OCI-LY1 (cell line): ENCODE measurements around the gene SH3GL2.

Source experiments
- H2AFZ ChIP-seq: fragments of 200-600 bp; sonication (generic), shearing (Covaris generic); 2 replicates; pipeline ENCODE4 v1.6.0; 2014; ENCODE audit warnings: antibody characterized with exemption, mild to moderate bottlenecking, low read length
- H3F3A ChIP-seq: fragments of 200-600 bp; sonication (generic), shearing (Covaris generic); 2 replicates; pipeline ENCODE4 v1.6.0; 2014; ENCODE audit warnings: mild to moderate bottlenecking, antibody characterized with exemption, low read length, moderate library complexity; ENCODE audit not compliant: insufficient read depth
- H3K27ac ChIP-seq: fragments of 200-600 bp; sonication (generic); 2 replicates; pipeline ENCODE4 v1.5.1; 2014; ENCODE audit warnings: low read length, mixed run types, mild to moderate bottlenecking, low read depth; ENCODE audit not compliant: poor library complexity, severe bottlenecking
- H3K27me3 ChIP-seq: fragments of 200-600 bp; sonication (generic); 2 replicates; pipeline ENCODE4 v1.6.0; 2014; ENCODE audit warnings: antibody characterized with exemption, mild to moderate bottlenecking, low read length, moderate library complexity; ENCODE audit not compliant: insufficient read depth
- H3K36me3 ChIP-seq: fragments of 200-600 bp; sonication (generic); 2 replicates; pipeline ENCODE4 v1.6.1; 2014; ENCODE audit warnings: mild to moderate bottlenecking, antibody characterized with exemption, low read length, moderate library complexity, mixed read lengths; ENCODE audit not compliant: insufficient read depth
- H3K4me1 ChIP-seq: fragments of 200-600 bp; sonication (generic); 2 replicates; pipeline ENCODE4 v1.5.1; 2014; ENCODE audit warnings: mild to moderate bottlenecking, low read length, moderate library complexity; ENCODE audit not compliant: insufficient read depth, severe bottlenecking
- H3K4me2 ChIP-seq: fragments of 200-600 bp; sonication (generic), shearing (Covaris generic); 2 replicates; pipeline ENCODE4 v1.6.1; 2014; ENCODE audit warnings: low read length
- H3K4me3 ChIP-seq: fragments of 200-600 bp; sonication (generic); 2 replicates; pipeline ENCODE4 v1.5.1; 2014; ENCODE audit warnings: low read length, low read depth, mild to moderate bottlenecking, mixed read lengths; ENCODE audit not compliant: poor library complexity, severe bottlenecking
- H3K79me2 ChIP-seq: fragments of 200-600 bp; shearing (Covaris generic); 2 replicates; pipeline ENCODE4 v1.6.1; 2016; ENCODE audit warnings: mixed run types, low read length, mixed read lengths; ENCODE audit not compliant: insufficient read depth
- H3K9ac ChIP-seq: fragments of 200-600 bp; sonication (generic), shearing (Covaris generic); 2 replicates; pipeline ENCODE4 v1.6.1; 2014; ENCODE audit warnings: mild to moderate bottlenecking, low read length, mixed read lengths
- H3K9me2 ChIP-seq: fragments of 200-600 bp; sonication (generic), shearing (Covaris generic); 2 replicates; pipeline ENCODE4 v1.6.1; 2014; ENCODE audit warnings: low read depth, mild to moderate bottlenecking, low read length, mixed read lengths
- H3K9me3 ChIP-seq: fragments of 200-600 bp; shearing (Covaris generic); 2 replicates; pipeline ENCODE4 v1.6.1; 2014; ENCODE audit warnings: low read length, mixed read lengths
- H4K20me1 ChIP-seq: fragments of 200-600 bp; sonication (generic), shearing (Covaris generic); 2 replicates; pipeline ENCODE4 v1.6.0; 2016; ENCODE audit warnings: mild to moderate bottlenecking, low read length; ENCODE audit not compliant: insufficient read depth
- CTCF ChIP-seq: fragments of 200-600 bp; sonication (generic), shearing (Covaris generic); IDR thresholded peaks from 2 replicates; pipeline ENCODE4 v1.5.1; 2017; ENCODE audit warnings: mild to moderate bottlenecking, antibody characterized with exemption, low read length, moderate library complexity, mixed read lengths
- EZH2 ChIP-seq: fragments of 200-600 bp; sonication (generic), shearing (Covaris generic); IDR thresholded peaks from 2 replicates; pipeline ENCODE4 v1.8.0; 2017; ENCODE audit warnings: borderline replicate concordance, mixed run types, mild to moderate bottlenecking, antibody characterized with exemption, low read length, moderate library complexity, mixed read lengths

SH3GL2 gene

GRCh38 chr9:17588941-17589340 is 10.1 kb downstream of the SH3GL2 start:
- no peak for TF ChIP-seq EZH2
- H4K20me1 ChIP-seq = no peaks in the 10 kb centered on the region
- no peak overlapping the region for H3K4me3 ChIP-seq
- H3K4me2 ChIP-seq = no peak overlapping the region
- H3K36me3 ChIP-seq = no peaks in the 10 kb centered on the region
- no peak overlapping the region for H3K9ac ChIP-seq
- H3K9me2 ChIP-seq = no peaks in the 10 kb centered on the region
- H3K9me3 ChIP-seq = no peaks in the 10 kb centered on the region
- no peaks in the 10 kb centered on the region for H3K4me1 ChIP-seq
- H3K79me2 ChIP-seq = no peaks in the 10 kb centered on the region
- no peaks in the 10 kb centered on the region for H3F3A ChIP-seq
- no peak overlapping the region for H3K27ac ChIP-seq
- no peaks in the 10 kb centered on the region for H3K27me3 ChIP-seq
- H2AFZ ChIP-seq = no peak overlapping the region

- Histone ChIP-seq H3K4me2 (no peak overlapping the region), H3F3A (no peaks in the 10 kb centered on the region), H3K79me2 (no peaks in the 10 kb centered on the region), H3K9ac (no peak overlapping the region), H3K9me3 (no peaks in the 10 kb centered on the region), H4K20me1 (no peaks in the 10 kb centered on the region), H3K4me3 (no peak overlapping the region), H3K27ac (no peak overlapping the region), H3K9me2 (no peaks in the 10 kb centered on the region), H2AFZ (no peak overlapping the region), H3K27me3 (no peaks in the 10 kb centered on the region), H3K4me1 (no peaks in the 10 kb centered on the region), H3K36me3 (no peaks in the 10 kb centered on the region)
- TF ChIP-seq EZH2 (no peak), CTCF (no peak)
Measured at GRCh38 chr9:17589771-17590170, 10.9 kb downstream of the SH3GL2 start.

- no peaks in the 10 kb centered on the region for H3F3A ChIP-seq
- H3K9me3 ChIP-seq = no peaks in the 10 kb centered on the region
- no peaks in the 10 kb centered on the region for H3K27me3 ChIP-seq
- H3K4me2 ChIP-seq = no peak overlapping the region
- TF ChIP-seq EZH2 (no peak), CTCF (no peak)
- no peaks in the 10 kb centered on the region for H4K20me1 ChIP-seq
- no peaks in the 10 kb centered on the region for H3K4me1 ChIP-seq
- H3K27ac ChIP-seq = no peak overlapping the region
- no peak overlapping the region for H3K9ac ChIP-seq
- H3K9me2 ChIP-seq = no peaks in the 10 kb centered on the region
- H2AFZ ChIP-seq = no peak overlapping the region
- H3K36me3 ChIP-seq = no peaks in the 10 kb centered on the region
- H3K79me2 ChIP-seq = no peaks in the 10 kb centered on the region
- H3K4me3 ChIP-seq = no peak overlapping the region
Measured at GRCh38 chr9:17594961-17595360, 16.1 kb downstream of the SH3GL2 start.

GRCh38 chr9:17597977-17598376 is 19.1 kb downstream of the SH3GL2 start:
- H3K4me3 ChIP-seq = no peak overlapping the region
- H3K9me3 ChIP-seq = no peaks in the 10 kb centered on the region
- H3K79me2 ChIP-seq = no peaks in the 10 kb centered on the region
- no peaks in the 10 kb centered on the region for H3K4me1 ChIP-seq
- H3K9ac ChIP-seq = no peak overlapping the region
- no peak overlapping the region for H2AFZ ChIP-seq
- no peaks in the 10 kb centered on the region for H3K27me3 ChIP-seq
- H3K36me3 ChIP-seq = no peaks in the 10 kb centered on the region
- no peaks in the 10 kb centered on the region for H3K9me2 ChIP-seq
- no peaks in the 10 kb centered on the region for H4K20me1 ChIP-seq
- no peak for TF ChIP-seq EZH2
- H3F3A ChIP-seq = no peaks in the 10 kb centered on the region
- no peak overlapping the region for H3K27ac ChIP-seq
- no peak overlapping the region for H3K4me2 ChIP-seq
